PFSK-1 (cell line): ENCODE data around the gene RBPMS2.

Experiments used
- POLR2AphosphoS5 ChIP-seq: IDR thresholded peaks from 2 replicates; pipeline ENCODE4 v1.6.1; 2012; ENCODE audit warnings: low read depth, mild to moderate bottlenecking, control low read depth, low read length, moderate library complexity
- SIN3A ChIP-seq: IDR thresholded peaks from 2 replicates; pipeline ENCODE4 v1.6.1; 2012; ENCODE audit warnings: mild to moderate bottlenecking, low read length, moderate library complexity, borderline replicate concordance; ENCODE audit not compliant: insufficient read depth
- TAF1 ChIP-seq: IDR thresholded peaks from 2 replicates; pipeline ENCODE4 v1.6.1; 2012; ENCODE audit warnings: low read length, control low read depth, borderline replicate concordance; ENCODE audit not compliant: insufficient read depth

- TF ChIP-seq TAF1 (no peak), SIN3A (no peak), POLR2AphosphoS5 (no peak)
These were observed 34.8 kb downstream of the RBPMS2 start for GRCh38 chr15:64740311-64741170.
